Transverse colon (tissue), 4 donors: Measurements from ENCODE around the gene ICA1L.

Source experiments
- CTCF ChIP-seq, 5 experiments: fragments of 200-600 bp in 3 of 5; fragments of 450-650 bp in 2 of 5; sonication (generic) in 3 of 5; IDR thresholded peaks; 1 replicate in 2 of 5; 2 replicates in 3 of 5; pipeline ENCODE4 v1.5.1; 2016 to 2017; ENCODE audit warnings: antibody characterized with exemption in 5 of 5, inconsistent platforms in 3 of 5, mild to moderate bottlenecking in 2 of 5, moderate library complexity in 1 of 5
- EP300 ChIP-seq: sonication (generic); formaldehyde crosslinking; IDR thresholded peaks from one replicate; pipeline ENCODE4 v1.6.1; 2017; ENCODE audit warnings: antibody characterized with exemption, low read depth
- POLR2A ChIP-seq: fragments of 450-650 bp; IDR thresholded peaks from one replicate; pipeline ENCODE4 v1.6.1; 2016; ENCODE audit warnings: antibody characterized with exemption, mild to moderate bottlenecking, moderate library complexity
- POLR2AphosphoS5 ChIP-seq, 3 donors: sonication (generic); formaldehyde crosslinking; IDR thresholded peaks; one replicate each; pipeline ENCODE4 v1.6.1; 2016; ENCODE audit warnings: antibody characterized with exemption in 3 of 3

- TF ChIP-seq POLR2A (no peak), CTCF (IDR thresholded peaks at IDR 0.05) (no peak), EP300 (no peak), POLR2AphosphoS5 (IDR thresholded peaks at IDR 0.05) (no peak)
Measured at GRCh38 chr2:202814226-202814625, 57.3 kb downstream of the ICA1L start.
